Neural crest cell (in vitro differentiated cells): ENCODE results near the gene SMAP2. TPM values are rescaled to one million over a fixed set of nuclear protein-coding genes. Genes with fewer than 3 reads are reported as not detected.

ENCODE experiments used
- DNase-seq: peaks from one replicate; pipeline ENCODE4 v3.0.0; 2021; ENCODE audit warnings: low read depth, mixed read lengths, low spot score
- H3K27ac Mint-ChIP-seq: one replicate; pipeline ENCODE4 v1.8.0; 2021; ENCODE audit warnings: mild to moderate bottlenecking, mixed read lengths; ENCODE audit not compliant: unreplicated experiment
- H3K27me3 Mint-ChIP-seq: 2 replicates; pipeline ENCODE4 v1.8.0; 2021; ENCODE audit warnings: low read depth, mild to moderate bottlenecking, mixed read lengths
- H3K36me3 Mint-ChIP-seq: 2 replicates; pipeline ENCODE4 v1.8.0; 2021; ENCODE audit warnings: low read depth, mild to moderate bottlenecking, mixed read lengths
- H3K4me1 Mint-ChIP-seq: 2 replicates; pipeline ENCODE4 v1.8.0; 2021; ENCODE audit warnings: mixed read lengths
- H3K4me3 Mint-ChIP-seq: one replicate; pipeline ENCODE4 v1.8.0; 2021; ENCODE audit warnings: mild to moderate bottlenecking, mixed read lengths
- H3K9me3 Mint-ChIP-seq: 2 replicates; pipeline ENCODE4 v1.8.0; 2021; ENCODE audit warnings: mixed read lengths
- CTCF ChIP-seq: fragments of 200-600 bp; sonication (generic); conservative IDR thresholded peaks from 2 replicates; pipeline ENCODE4 v1.5.0; 2021; ENCODE audit warnings: antibody characterized with exemption, mild to moderate bottlenecking
- total RNA-seq: library from RNA; stranded (reverse); gene quantifications from 2 replicates; pipeline ENCODE4 v1.2.1, GENCODE V29; 2021

Gene SMAP2
- total RNA-seq, 1 donor from 2014 or later: 25.4 TPM

GRCh38 chr1:40454873-40455272 is 81.3 kb downstream of the SMAP2 start:
- Mint-ChIP-seq H3K4me3 (peak overlapping the region; percentile 27), H3K9me3 (peaks cover 46% of the 10 kb centered on the region), H3K27ac (no peak overlapping the region), H3K36me3 (peaks cover 85% of the 10 kb centered on the region), H3K4me1 (peaks cover 18% of the 10 kb centered on the region), H3K27me3 (no peaks in the 10 kb centered on the region)
- DNase-seq: no peak
- no peak for TF ChIP-seq CTCF

GRCh38 chr1:40462956-40463590 is 89.5 kb downstream of the SMAP2 start:
- H3K36me3 Mint-ChIP-seq: peaks cover 86% of the 10 kb centered on the region
- no peak overlapping the region for H3K27ac Mint-ChIP-seq

GRCh38 chr1:40469327-40469726 is 95.8 kb downstream of the SMAP2 start:
- no peaks in the 10 kb centered on the region for H3K27me3 Mint-ChIP-seq
- no peaks in the 10 kb centered on the region for H3K4me1 Mint-ChIP-seq
- DNase-seq: no peak
- H3K9me3 Mint-ChIP-seq: peaks cover 49% of the 10 kb centered on the region
- no peak for TF ChIP-seq CTCF
- H3K4me3 Mint-ChIP-seq: peak overlapping the region; percentile 18
- H3K27ac Mint-ChIP-seq: no peak overlapping the region
- peaks cover 71% of the 10 kb centered on the region for H3K36me3 Mint-ChIP-seq

More at GRCh38 chr1:40462956-40463590, 89.5 kb downstream of the SMAP2 start:
- no peak for DNase-seq
- Mint-ChIP-seq H3K27me3 (no peaks in the 10 kb centered on the region), H3K9me3 (peaks cover 51% of the 10 kb centered on the region), H3K4me1 (no peaks in the 10 kb centered on the region), H3K4me3 (no peak overlapping the region)
- TF ChIP-seq CTCF: no peak

Other genes with a start within 250 kb of the SMAP2 start
- 24.0 and 26.5 TPM in 2 replicates for gene RLF, start 212.3 kb upstream of the SMAP2 start, total RNA-seq
- gene TMCO2, start 125.8 kb upstream of the SMAP2 start, total RNA-seq: not detected in 2 replicates
- 34.7 and 35.6 TPM in 2 replicates for gene ZMPSTE24, start 115.5 kb upstream of the SMAP2 start, total RNA-seq
- gene COL9A2, start 56.4 kb upstream of the SMAP2 start, total RNA-seq: 9.0 and 10.2 TPM in 2 replicates
- gene ZFP69B, start 76.7 kb downstream of the SMAP2 start, total RNA-seq: 14.3 and 15.7 TPM in 2 replicates
- gene ZFP69, start 103.6 kb downstream of the SMAP2 start, total RNA-seq: 6.9 and 8.0 TPM in 2 replicates
- 15.5 and 19.7 TPM in 2 replicates for gene EXO5, start 135.0 kb downstream of the SMAP2 start, total RNA-seq
- 6.4 and 7.9 TPM in 2 replicates for gene ZNF684, start 157.9 kb downstream of the SMAP2 start, total RNA-seq